Fibroblast of upper back skin (primary cell): ENCODE data around the gene CCNL1.
"Not testable (repeated sequence)": the region's sequence is repeated elsewhere in the genome, so short reads cannot be mapped to it uniquely, and the experiment has no call there.

Experiments used
- DNase-seq: peaks from one replicate; pipeline ENCODE4 v3.0.0-alpha.2; 2013

The CCNL1 gene

DNA sequence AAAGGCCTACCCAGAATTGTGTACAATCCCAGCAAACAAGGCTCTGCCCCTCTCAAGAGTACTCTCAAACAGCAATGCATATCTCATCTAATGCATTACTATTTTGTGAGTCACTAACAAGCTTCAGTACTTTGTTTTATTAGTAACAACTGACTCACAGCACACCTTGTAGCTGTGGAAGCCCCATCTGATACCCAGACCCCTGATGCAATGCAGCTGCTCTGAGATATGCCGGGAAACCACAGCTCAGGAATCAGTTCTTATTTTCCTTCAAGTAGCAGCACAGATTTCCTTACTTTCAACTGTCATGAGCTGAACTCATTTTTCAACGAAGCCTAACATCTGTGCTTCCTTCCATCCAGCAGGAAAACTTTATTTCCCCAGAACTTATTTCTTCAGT, 37.8 kb downstream of the CCNL1 start:
- peak; percentile 97 for DNase-seq

DNA sequence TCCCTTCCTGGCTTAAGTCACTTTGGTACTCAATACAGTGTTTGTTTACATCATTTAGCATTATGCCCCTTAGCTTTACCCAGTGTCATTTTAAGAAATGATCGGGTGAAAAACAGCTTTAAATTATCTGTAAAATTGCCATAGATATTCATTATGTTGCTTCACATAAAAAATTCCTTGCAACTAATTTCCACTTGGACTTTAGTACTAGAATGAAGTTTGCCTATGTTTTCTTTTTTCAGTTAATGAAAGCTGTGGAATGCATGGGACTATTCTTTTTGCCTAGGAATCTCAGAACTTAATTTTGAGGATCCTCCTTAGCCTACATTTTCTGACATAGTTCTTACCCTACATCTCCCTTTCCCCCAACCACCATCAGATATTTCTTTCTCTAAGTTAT, 38.4 kb downstream of the CCNL1 start:
- DNase-seq, result no peak

DNA sequence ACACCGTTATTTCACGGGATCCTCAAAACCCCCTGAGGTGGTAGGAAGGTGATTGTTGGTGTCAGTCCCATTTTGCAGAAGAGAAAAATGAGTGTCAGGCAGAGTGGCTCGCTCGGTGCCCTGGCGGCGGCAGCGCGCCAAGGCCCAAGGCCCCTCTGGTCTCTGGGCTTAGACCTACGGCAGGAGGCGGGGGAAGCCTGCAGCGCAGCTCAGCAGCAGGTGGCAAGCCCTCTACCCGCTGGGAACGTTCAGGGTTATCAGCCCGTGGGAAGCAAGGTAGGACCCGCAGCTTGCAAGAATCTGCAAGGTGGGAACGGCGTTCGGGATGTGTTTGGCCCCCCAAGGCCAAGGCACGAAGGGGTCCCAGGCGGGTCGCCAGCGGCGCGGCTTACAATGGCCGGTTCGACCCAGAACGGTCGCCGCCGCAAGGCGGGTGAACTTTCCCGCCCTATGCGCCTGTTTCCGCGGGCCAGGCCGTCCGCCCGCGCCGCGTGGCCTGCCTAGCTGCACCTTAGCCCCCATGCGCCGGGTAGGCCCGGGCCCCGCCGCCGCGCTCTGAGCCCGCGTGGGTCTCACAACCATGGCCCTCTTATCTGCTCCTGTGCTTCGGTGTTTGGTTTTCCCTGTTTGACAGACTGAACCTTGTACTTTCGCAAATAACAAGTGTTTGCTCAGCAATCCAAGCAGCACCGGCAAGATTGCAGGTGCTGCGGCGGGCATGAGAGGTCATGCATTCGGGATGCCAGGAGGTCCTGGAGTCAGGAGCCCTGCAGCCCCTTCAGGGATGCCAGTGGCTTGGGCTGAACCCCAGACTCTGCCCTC, 39.7 kb downstream of the CCNL1 start:
- DNase-seq, result no peak

- DNase-seq, result no peak
Measured at GRCh38 chr3:157119369-157119951, 40.5 kb downstream of the CCNL1 start.

- DNase-seq, result no peak
Measured at GRCh38 chr3:157117875-157118654, 41.9 kb downstream of the CCNL1 start.

DNA sequence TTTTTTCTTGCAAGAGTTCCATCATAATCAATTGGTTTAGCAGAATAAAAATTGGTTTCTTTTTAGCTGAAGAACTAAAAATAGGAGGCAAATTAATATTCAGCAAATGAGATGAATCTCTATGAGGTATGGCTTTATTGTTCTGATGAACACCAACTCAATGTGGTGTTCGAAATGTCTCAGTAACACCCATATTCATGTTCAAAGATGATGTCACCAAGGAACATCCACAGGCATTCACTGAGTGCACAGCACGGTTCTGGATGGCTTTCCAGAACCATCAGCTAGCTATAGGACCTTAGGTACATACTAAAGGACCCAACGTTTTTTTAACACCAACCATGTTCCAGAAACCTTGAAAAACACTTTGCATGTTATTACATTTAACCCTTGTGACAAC, 42.7 kb downstream of the CCNL1 start:
- DNase-seq, result no peak

- no peak for DNase-seq
Measured at GRCh38 chr3:157116017-157116416, 43.9 kb downstream of the CCNL1 start.

- DNase-seq, result no peak
Measured at GRCh38 chr3:157115069-157116006, 44.6 kb downstream of the CCNL1 start.

DNA sequence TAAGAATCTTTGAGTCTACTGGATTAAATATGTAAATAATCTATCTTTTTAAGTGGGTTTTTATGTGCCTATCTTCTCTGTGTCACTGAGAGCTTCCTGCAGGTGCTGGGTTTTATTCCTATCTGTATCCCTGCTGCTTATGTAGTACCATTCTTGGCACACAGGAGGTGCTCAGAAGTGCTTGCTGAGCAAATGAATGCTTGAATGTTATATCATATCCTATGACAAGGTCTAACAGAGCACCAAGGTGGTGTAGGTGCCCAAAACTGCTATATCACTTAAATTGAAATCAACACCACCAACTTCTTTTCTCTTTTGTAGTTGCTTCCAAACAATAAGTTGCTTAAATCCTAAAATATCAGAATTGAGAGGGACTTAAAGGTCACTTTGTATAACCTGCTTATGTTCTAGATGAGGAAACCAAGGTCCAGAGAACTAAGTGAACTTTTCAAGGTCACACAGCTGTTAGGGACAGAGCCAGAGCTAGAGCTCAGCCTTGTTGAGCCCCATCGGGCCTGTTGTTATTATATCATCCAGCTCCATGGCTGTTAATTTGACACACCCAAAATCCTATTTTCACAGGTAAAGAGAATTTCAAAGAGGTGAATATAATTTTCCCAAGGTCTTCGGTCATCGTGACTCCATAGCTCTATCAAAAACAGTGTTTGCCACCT, 46.0 kb downstream of the CCNL1 start:
- DNase-seq, result no peak

- no peak for DNase-seq
Measured at GRCh38 chr3:157112536-157112935, 47.4 kb downstream of the CCNL1 start.

GRCh38 chr3:157111518-157111917, 48.4 kb downstream of the CCNL1 start:
- DNase-seq, result peak; percentile 38

GRCh38 chr3:157110761-157111278, 49.1 kb downstream of the CCNL1 start:
- no peak for DNase-seq

DNA sequence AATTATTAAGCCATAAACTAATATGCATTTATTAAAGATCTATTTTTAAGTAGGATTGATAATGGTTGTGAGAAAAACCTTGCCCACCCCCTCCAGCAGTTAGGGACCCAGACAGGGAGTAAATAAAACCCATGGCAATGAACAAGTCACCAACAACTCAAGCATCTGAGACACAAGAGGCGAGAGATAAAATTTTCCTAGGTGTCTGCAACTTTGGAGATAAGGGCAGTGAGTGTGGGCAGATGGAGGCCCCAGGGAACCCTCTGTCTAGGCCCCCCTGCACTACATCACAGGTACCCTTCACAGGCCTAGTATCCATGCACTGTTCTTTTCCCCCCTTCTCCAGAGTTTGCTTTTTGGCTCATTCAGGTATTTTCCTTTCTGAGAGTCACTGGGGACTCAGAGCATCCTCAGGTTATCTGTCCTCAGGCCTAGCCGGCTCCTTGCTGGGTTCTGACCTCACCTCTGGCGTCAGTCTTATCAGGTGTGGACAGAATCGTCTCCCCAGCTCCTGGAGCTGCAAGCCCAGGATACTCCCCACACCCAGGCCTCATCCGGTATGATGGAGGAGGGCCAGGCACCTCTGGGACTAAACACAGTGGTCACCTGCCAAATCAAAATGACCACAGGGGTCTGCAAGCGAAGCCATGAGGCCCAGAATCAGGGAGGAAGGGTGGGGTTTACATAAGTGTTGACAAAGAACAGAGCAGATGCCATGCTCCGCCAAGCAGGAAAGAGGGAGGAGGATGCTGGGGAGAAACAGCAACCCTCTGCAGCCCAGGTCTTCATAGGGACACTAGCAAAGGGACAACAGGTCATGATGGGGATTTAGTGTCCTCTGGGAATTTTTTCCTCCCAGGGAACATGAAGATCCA, 50.4 kb downstream of the CCNL1 start:
- DNase-seq, result no peak

DNA sequence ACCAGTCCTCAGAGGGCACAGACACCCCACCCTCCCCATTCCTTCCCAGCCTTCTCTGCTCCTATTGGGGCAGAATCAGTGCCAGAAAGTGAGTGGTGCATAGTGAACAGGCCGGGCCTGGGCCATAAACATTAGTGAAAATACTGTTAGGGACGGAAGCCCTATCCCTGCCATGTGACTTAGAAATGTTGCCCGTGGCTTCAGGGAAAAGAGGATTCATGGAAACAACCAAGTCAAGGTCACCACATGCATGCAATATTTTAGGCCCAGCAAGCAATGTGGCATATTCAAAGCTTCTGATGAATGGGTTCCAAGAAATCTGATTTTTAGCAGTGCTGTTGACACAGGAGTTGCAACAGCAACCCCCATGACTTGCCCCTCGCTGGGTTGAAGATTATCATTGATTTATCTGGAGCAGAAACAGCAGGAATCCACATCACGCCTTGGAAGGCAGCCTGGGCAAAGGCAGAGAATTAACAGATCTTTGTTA, 52.3 kb downstream of the CCNL1 start:
- DNase-seq, result peak; percentile 48

DNA sequence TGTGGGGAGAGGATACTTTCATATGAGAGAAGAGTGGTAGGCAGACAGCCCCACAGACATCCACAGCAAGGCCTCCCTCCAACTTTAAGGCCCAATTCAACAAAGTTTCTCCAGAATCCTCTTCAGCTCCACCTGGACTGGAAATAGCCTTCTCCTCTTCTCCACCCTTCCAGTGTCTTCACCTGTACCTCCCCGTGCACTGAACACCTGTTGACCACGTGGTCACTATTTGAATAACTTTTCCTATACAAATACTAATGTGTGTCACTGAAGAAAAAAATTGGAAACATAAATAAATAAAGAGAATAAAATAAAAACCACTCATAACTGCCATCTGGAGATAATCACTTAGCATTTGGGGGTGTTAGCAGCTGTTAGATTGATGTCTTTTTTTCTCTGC, 52.9 kb downstream of the CCNL1 start:
- DNase-seq, result no peak

DNA sequence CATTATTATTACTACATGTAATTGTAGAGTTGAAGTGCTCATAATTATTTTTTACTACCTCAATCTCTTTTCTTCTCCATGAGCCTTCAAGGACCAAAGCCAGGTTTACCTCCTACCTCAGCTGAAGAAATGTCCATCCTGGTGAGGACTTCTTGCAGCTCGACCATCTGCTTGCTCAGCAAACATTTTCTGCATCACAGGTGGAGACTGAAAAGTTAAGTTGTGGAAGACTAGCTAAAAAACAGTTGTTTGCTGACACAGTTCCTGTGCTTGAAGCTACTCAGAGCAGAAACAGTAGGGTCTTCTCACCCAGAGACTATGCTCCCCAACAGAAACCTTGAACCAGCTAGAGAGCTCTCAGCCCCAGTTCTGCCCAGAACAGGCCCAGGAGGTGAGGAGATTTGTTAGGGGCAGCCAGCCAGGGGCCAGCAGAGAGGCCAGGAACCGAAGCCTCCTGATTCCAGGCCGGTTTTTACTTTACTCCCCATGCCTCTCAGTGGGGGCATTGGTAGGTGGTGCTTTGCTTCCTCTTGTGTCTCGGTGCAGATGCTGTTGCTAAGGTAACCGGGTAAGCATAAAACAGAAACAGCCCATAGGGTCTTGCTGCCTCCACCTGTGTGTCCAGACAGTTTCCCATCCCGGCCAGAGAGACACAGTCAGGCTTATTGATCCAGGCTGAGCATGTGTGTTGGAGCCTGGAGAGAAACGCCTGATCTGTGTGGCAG, 54.9 kb downstream of the CCNL1 start:
- DNase-seq, result no peak

DNA sequence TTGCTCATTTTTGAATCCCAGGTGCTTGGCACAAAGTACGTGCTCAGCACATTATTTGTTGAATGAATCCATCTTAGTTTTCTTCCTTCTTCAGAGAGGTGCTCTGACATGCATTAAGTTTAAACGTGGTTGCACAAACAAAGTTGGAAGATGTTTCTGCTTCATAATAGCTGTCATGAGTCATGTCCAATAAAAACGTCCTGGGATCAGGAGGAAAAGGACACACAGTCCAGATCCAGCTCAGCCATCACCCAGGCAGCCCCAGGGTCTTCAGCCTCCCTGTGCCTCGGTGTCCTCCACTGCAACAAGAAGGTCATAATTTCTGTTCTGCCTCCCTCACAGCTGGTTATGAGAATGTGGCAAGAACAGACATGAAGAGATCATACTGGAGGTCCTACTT, 55.4 kb downstream of the CCNL1 start:
- no peak for DNase-seq

- DNase-seq, result no peak
Measured at GRCh38 chr3:157103860-157104259, 56.1 kb downstream of the CCNL1 start.

GRCh38 chr3:157103280-157103679, 56.7 kb downstream of the CCNL1 start:
- DNase-seq, result no peak

DNA sequence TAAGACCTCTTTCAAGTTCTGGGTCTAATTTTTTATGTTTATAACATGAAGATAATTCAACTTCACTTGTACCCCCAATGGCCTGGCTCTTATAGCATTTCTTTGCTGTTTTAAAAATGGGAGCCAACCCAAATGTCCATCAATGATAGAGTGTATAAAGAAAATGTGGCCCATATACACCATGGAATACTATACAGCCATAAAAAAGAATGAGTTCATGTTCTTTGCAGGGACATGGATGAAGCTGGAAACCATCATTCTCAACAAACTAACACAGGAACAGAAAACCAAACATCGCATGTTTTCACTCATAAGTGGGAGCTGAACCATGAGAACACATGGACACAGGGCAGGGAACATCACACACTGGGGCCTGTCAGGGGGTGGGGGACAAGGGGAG, 57.4 kb downstream of the CCNL1 start:
- DNase-seq, result not testable (repeated sequence)
